GM19395 (cell line): ENCODE measurements around the gene LGALS8.
"Not testable (repeated sequence)": the region's sequence is repeated elsewhere in the genome, so short reads cannot be mapped to it uniquely, and the experiment has no call there.

Experiments
- ATAC-seq: cut with Tn5 transposase; IDR thresholded peaks from one replicate; pipeline ENCODE4 v1.9.1; 2021; ENCODE audit warnings: mild to moderate bottlenecking, moderate library complexity; ENCODE audit not compliant: unreplicated experiment

The LGALS8 gene

DNA sequence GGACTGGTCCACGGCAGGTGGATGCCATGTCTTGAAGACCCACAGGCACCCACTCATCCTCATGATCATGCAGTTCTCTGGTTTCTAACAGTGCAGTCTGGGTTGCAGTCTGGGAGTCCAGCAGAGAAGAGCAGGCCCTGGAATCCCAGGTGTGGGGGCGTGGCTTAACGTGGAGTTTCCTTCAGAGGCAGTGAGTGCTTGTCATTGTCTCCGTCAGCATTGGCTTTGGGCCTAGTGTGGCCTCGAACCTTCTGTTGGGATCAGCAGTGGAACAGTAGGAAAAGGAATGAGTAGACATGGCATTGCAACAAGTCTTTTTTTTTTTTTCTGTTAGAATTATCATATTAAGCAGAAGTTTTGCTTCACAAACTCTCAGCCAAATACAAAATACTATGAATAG, 12.8 kb downstream of the LGALS8 start:
- no peak for ATAC-seq

GRCh38 chr1:236540813-236541465, 17.2 kb downstream of the LGALS8 start:
- no peak for ATAC-seq

DNA sequence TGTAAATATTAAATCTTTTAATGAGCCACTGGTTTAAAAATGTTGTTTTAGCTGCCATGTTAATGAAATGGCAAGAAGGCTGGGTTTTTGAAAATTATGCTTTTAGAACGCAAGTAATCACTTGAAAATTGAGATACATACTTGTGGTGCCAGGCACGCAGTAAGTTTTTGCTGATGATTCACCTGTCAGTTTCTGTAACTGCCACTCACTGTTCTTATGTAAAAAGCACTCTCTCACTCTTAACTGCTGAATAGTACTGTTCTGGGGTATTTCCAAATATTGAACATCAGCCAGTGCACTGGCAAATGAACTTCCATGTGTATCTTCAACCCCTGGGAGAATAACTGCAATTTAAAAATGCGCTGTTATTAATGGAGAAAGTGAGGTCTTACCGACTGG, 17.9 kb downstream of the LGALS8 start:
- ATAC-seq, result no peak

DNA sequence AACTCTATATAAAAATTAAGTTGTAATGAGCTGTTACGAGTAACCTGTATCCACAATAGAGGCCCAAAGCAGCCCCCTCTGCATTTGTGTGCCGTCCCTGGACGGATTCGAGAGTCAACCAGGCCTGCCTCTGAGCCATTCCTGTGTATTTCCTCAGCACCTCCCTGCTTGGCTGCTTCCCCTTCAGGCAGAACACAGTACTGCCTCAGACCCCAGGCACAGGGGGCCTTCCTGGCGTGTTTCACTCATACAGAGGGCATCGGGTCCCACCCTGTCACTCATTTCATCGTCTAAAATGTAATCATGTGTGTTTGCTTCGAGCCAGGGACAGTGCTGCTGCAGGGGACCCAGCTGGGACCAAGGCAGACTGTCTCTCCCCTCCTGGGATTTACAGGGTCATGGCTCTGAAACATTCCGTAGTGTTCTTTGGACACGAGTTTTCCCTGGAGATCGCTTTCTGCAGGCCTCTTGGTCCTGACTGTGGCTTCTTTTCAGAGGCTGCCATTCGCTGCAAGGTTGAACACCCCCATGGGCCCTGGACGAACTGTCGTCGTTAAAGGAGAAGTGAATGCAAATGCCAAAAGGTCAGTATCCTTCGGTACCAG, 19.4 kb downstream of the LGALS8 start:
- no peak for ATAC-seq

- ATAC-seq, result no peak
Observed at GRCh38 chr1:236545621-236546169, 21.9 kb downstream of the LGALS8 start.

DNA sequence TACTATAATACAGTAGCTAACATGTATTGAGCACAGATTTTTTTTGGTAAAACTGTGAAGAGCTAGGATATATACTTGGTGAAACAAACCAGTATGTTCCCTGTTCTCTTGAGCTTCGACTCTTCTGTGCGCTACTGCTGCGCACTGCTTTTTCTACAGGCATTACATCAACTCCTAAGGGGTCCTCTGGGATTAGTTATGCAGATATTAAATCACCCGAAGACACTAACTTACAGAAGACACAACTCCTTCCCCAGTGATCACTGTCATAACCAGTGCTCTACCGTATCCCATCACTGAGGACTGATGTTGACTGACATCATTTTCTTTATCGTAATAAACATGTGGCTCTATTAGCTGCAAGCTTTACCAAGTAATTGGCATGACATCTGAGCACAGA, 24.7 kb downstream of the LGALS8 start:
- ATAC-seq, result no peak

- ATAC-seq, result no peak
Observed at GRCh38 chr1:236550961-236551851, 27.4 kb downstream of the LGALS8 start.

- ATAC-seq, result no peak
Observed at GRCh38 chr1:236552096-236552495, 28.3 kb downstream of the LGALS8 start.

GRCh38 chr1:236552901-236553300, 29.1 kb downstream of the LGALS8 start:
- ATAC-seq, result no peak

DNA sequence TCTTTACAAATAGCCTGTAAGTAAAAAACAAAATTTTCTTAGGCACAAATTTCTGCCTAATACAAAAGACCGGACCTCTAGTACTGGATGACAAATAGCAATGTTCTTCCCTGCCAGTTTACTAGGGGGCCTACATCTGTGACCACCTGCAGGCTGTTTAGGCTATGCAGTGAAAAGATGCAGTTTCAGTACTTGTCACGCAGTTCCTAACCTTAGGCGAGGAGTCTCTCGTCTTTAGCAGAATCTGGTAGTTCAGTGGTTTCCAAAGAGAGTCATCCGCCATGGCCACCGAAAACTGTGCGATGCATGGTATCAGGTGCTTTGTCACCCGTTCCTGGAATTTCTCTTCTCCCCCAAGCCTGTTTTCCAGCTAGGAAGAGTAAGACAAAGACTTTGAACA, 29.6 kb downstream of the LGALS8 start:
- ATAC-seq, result no peak

GRCh38 chr1:236556606-236557005, 32.8 kb downstream of the LGALS8 start:
- no peak for ATAC-seq

GRCh38 chr1:236558081-236558480, 34.3 kb downstream of the LGALS8 start:
- ATAC-seq, result no peak

GRCh38 chr1:236558846-236559245, 35.1 kb downstream of the LGALS8 start:
- no peak for ATAC-seq

- ATAC-seq, result no peak
Observed at GRCh38 chr1:236560213-236560771, 36.5 kb downstream of the LGALS8 start.

GRCh38 chr1:236561976-236562375, 38.2 kb downstream of the LGALS8 start:
- no peak for ATAC-seq

DNA sequence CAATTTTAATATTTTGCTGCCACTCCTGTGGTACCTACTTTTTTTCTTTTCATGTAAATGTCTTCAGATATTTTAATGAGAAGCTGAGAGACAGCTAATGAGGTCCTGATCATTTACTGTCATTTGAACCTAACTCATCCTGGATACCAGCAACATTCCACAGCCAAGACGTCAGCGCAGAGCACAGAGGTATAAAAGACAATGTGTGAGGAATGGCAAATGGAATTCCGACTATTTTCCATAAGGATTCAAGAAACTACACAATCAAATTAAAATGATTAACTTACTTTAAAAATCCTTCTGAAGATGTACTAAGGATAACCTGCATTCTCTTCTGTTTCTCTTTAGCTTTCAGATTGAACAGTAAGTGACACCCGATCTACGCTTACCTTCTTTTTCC, 41.7 kb downstream of the LGALS8 start:
- ATAC-seq, result no peak

GRCh38 chr1:236568285-236568894, 44.6 kb downstream of the LGALS8 start:
- ATAC-seq, result no peak

- no peak for ATAC-seq
Observed at GRCh38 chr1:236575523-236575922, 51.7 kb downstream of the LGALS8 start.

- no peak for ATAC-seq
Observed at GRCh38 chr1:236576004-236576403, 52.2 kb downstream of the LGALS8 start.

DNA sequence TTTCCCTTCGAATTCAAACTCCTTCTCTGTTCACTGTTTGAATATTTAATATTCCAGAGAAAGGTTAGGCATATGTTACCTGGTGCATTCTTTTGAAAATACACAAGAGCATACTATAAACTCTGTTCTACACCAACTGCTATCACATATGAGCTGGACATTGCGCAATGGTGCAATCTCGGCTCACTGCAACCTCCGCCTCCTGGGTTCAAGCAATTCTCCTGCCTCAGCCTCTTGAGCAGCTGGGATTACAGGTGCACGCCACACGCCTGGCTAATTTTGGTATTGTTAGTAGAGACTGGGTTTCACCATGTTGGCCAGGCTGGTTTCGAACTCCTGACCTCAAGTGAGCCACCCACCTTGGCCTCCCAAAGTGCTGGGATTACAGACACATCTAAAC, 53.3 kb downstream of the LGALS8 start:
- not testable (repeated sequence) for ATAC-seq

- ATAC-seq, result no peak
Observed at GRCh38 chr1:236578661-236579060, 54.9 kb downstream of the LGALS8 start.
